K562 (cell line): Measurements from ENCODE around the gene MYH9. TPM values are rescaled to one million over a fixed set of nuclear protein-coding genes. Genes with fewer than 3 reads are reported as not detected.

Experiments
- ATAC-seq: fragments of 200-7000 bp; cut with Tn5 transposase; 3 replicates; pipeline ENCODE4 v1.9.1; 2020; ENCODE audit warnings: moderate library complexity
- BruUV-seq: library from RNA; stranded (reverse); fragments of 400-500 nt; replicated peaks from 2 replicates; lab custom pipeline; 2021; lab: Mats Ljungman, UMichigan
- CTCF ChIA-PET: fragments of 300-600 bp; formaldehyde crosslinking; extraction: SDS; loops from one replicate; lab custom pipeline; 2021; ENCODE audit warnings: low intra/inter-chr PET ratio; lab: Yijun Ruan, JAX
- POLR2A ChIA-PET: fragments of 300-600, 350-650 bp; sonication (Branson Sonifier 250); formaldehyde crosslinking; extraction: SDS; loops from one replicate; lab custom pipeline; 2021; ENCODE audit warnings: antibody characterized with exemption, inconsistent platforms; lab: Yijun Ruan, JAX
- DNase-seq, 4 experiments: peaks; one replicate each; pipeline versions ENCODE4 v3.0.0 to v3.0.0-alpha.2; 2011 to 2018; ENCODE audit warnings: low spot score in 3 of 4, mixed read lengths in 3 of 4; ENCODE audit errors: extremely low read depth in 1 of 4
- FAIRE-seq: peaks from 2 replicates; lab custom pipeline; 2011; peaks lifted over from hg19 to GRCh38; lab: Jason Lieb, UNC
- H2AFZ ChIP-seq: 2 replicates; pipeline ENCODE4 v1.6.0; 2011; ENCODE audit warnings: low read depth, low read length, control low read depth, inconsistent platforms
- H3K27ac ChIP-seq: fragments of 200-600 bp; 3 replicates; pipeline ENCODE4 v1.8.0; 2011; ENCODE audit warnings: low read depth, mild to moderate bottlenecking, control low read depth, inconsistent platforms, low read length, moderate library complexity, mixed read lengths; ENCODE audit errors: extremely low read depth
- H3K27me3 ChIP-seq, 2 experiments: fragments of 300-600 bp in 1 of 2; 2 replicates in 1 of 2; 3 replicates in 1 of 2; pipeline versions ENCODE4 v1.6.0 to v1.8.0; 2011; ENCODE audit warnings: inconsistent platforms in 2 of 2, low read length in 2 of 2, mild to moderate bottlenecking in 1 of 2, mixed read lengths in 1 of 2, moderate library complexity in 1 of 2; ENCODE audit not compliant: control insufficient read depth in 2 of 2, insufficient read depth in 2 of 2
- H3K36me3 ChIP-seq: fragments of 300-600 bp; 3 replicates; pipeline ENCODE4 v1.8.0; 2011; ENCODE audit warnings: mild to moderate bottlenecking, low read length, inconsistent platforms; ENCODE audit not compliant: control insufficient read depth, insufficient read depth
- H3K4me1 ChIP-seq, 2 experiments: fragments of 200-600 bp in 1 of 2; replicated peaks in 1 of 2; 2 replicates in 1 of 2; 3 replicates in 1 of 2; pipeline versions ENCODE4 v1.5.1 to v1.8.0; 2011; ENCODE audit warnings: inconsistent platforms in 2 of 2, low read length in 2 of 2, mild to moderate bottlenecking in 1 of 2, mixed read lengths in 1 of 2, moderate library complexity in 1 of 2; ENCODE audit not compliant: control insufficient read depth in 2 of 2, insufficient read depth in 2 of 2
- H3K4me2 ChIP-seq: 2 replicates; pipeline ENCODE4 v1.6.1; 2011; ENCODE audit warnings: low read length, control low read depth, inconsistent platforms, mixed read lengths; ENCODE audit not compliant: insufficient read depth
- H3K4me3 ChIP-seq: fragments of 200-600 bp; sonication (generic), shearing (Covaris generic); 2 replicates; pipeline ENCODE4 v1.5.1; 2016; ENCODE audit warnings: control low read depth, inconsistent platforms
- H3K79me2 ChIP-seq: fragments of 200-600 bp; 3 replicates; pipeline ENCODE4 v1.8.0; 2011; ENCODE audit warnings: low read length, inconsistent platforms; ENCODE audit not compliant: control insufficient read depth, insufficient read depth
- H3K9ac ChIP-seq, 2 experiments: 2 replicates each; pipeline versions ENCODE4 v1.6.0 to v1.6.1; 2011; ENCODE audit warnings: low read depth in 2 of 2, low read length in 2 of 2, control low read depth in 1 of 2, inconsistent platforms in 1 of 2, mild to moderate bottlenecking in 1 of 2, mixed read lengths in 1 of 2; ENCODE audit not compliant: insufficient read depth in 1 of 2
- H3K9me1 ChIP-seq: one replicate; pipeline ENCODE4 v1.6.0; 2011; ENCODE audit warnings: inconsistent platforms, mild to moderate bottlenecking, low read length, moderate library complexity; ENCODE audit not compliant: control insufficient read depth, insufficient read depth
- H3K9me3 ChIP-seq: replicated peaks from 2 replicates; pipeline ENCODE4 v1.5.1; 2011; ENCODE audit warnings: low read depth, low read length, inconsistent platforms; ENCODE audit not compliant: control insufficient read depth, insufficient read depth
- H4K20me1 ChIP-seq: replicated peaks from 2 replicates; pipeline ENCODE4 v1.6.1; 2011; ENCODE audit warnings: low read length, inconsistent platforms, mixed read lengths; ENCODE audit not compliant: control insufficient read depth, insufficient read depth
- CGGBP1 ChIP-seq: fragments of 250-450 bp; sonication (Bioruptor Pico); IDR thresholded peaks from 2 replicates; pipeline ENCODE4 v1.9.0; 2021; ENCODE audit warnings: mild to moderate bottlenecking
- DACH1 ChIP-seq: fragments of 450-650 bp; IDR thresholded peaks from 2 replicates; pipeline ENCODE4 v1.6.1; 2018; ENCODE audit not compliant: partially characterized antibody
- E2F3 ChIP-seq: fragments of 250-450 bp; sonication (Bioruptor Pico); IDR thresholded peaks from 2 replicates; pipeline ENCODE4 v1.4.0; 2020; ENCODE audit warnings: mild to moderate bottlenecking
- EGR1 ChIP-seq: fragments of 450-650 bp; conservative IDR thresholded peaks from 2 replicates; pipeline ENCODE4 v1.6.1; 2017; ENCODE audit warnings: mild to moderate bottlenecking
- ZNF3 ChIP-seq: fragments of 250-450 bp; sonication (Bioruptor Pico); IDR thresholded peaks from 2 replicates; pipeline ENCODE4 v1.5.0; 2021; ENCODE audit warnings: mild to moderate bottlenecking, moderate library complexity
- ZNF780A ChIP-seq: fragments of 250-450 bp; sonication (Bioruptor Pico); IDR thresholded peaks from 2 replicates; pipeline ENCODE4 v1.5.0; 2021; ENCODE audit warnings: mild to moderate bottlenecking
- WGBS: fragments of 100-300 bp; shearing (Covaris generic); methylation state at CpG from one replicate; pipeline ENCODE4 v1.1.6; 2016; ENCODE audit warnings: low coverage, mixed read lengths; ENCODE audit not compliant: insufficient coverage; ENCODE audit errors: missing lambda C conversion rate; 5-methylcytosine and 5-hydroxymethylcytosine counted together
- in situ Hi-C: fragments of 300-500 bp; cut with MboI; formaldehyde crosslinking; loops from 4 replicates; pipeline ENCODE4 v1.15.0; 2018; ENCODE audit warnings: inconsistent platforms, mixed read lengths
- intact Hi-C: fragments of 100-400 bp; cut with micrococcal nuclease; formaldehyde crosslinking; loops from 2 replicates; pipeline ENCODE4 v1.14.2; 2022
- polyA plus RNA-seq, 8 experiments: library from polyadenylated mRNA; depleted of rRNA in 4 of 8; stranded (reverse) in 5 of 8; unstranded in 3 of 8; fragments of >200 nt; fragmentation: Nextera tagmentation in 2 of 8; fragmentation: Illumina TruSeq in 1 of 8; extraction: Ambion mirVana in 2 of 8; extraction: Trizol in 1 of 8; gene quantifications; 2 replicates each; pipeline versions ENCODE4 v1.2.1 to v1.2.3, GENCODE V29; 2011 to 2014; ENCODE audit warnings: inconsistent platforms in 1 of 8, missing spikeins in 1 of 8
- total RNA-seq, 7 experiments: library from RNA; depleted of rRNA in 6 of 7; stranded (reverse); fragments of >200 nt in 6 of 7; fragmentation: Illumina TruSeq in 2 of 7; extraction: Trizol in 2 of 7; gene quantifications; 2 replicates each; pipeline versions ENCODE4 v1.2.1 to v1.2.3, GENCODE V29; 2011 to 2021; ENCODE audit warnings: low replicate concordance in 1 of 7

The MYH9 gene
- total and polyA plus RNA-seq, 9 of the 15 experiments (the other 6 are each of a cell fraction or from before 2014, with no cell fraction given) = 0.71 to 111 (median 24.6) TPM

DNA sequence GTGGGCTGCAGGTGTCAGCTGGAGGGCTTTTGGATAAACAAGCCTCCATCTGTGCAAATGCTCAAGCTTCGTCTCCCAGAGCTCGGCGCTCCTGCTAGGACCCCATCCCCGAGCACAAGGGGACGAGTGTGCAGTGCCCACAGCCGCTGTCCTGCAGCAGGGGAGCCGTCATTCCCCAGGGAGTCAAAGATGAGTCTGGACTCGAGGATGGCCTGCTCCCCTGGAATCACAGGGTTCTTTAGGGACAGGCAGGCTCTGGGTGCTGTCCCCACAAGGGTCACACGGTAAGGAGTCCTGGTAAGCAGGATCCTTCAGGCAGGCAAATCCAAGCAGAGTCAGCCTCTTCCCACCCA is 84.7 kb downstream of the MYH9 start:
- Histone ChIP-seq H3K27me3 (no peaks in the 10 kb centered on the region), H3K4me1 (no peaks in the 10 kb centered on the region), H3K27ac (no peak overlapping the region), H3K4me3 (no peak overlapping the region), H4K20me1 (no peaks in the 10 kb centered on the region; the same call in 1 of the 2 replicates), H3K9me3 (no peaks in the 10 kb centered on the region), H3K79me2 (no peaks in the 10 kb centered on the region), H3K9ac (no peak overlapping the region), H3K4me2 (no peak overlapping the region), H2AFZ (no peak overlapping the region), H3K36me3 (peaks cover 88% of the 10 kb centered on the region; the same call in 2 of the 3 replicates)
- DNase-seq (no peak), ATAC-seq (no peak), FAIRE-seq (no peak)
- CTCF ChIA-PET = no interaction called here
- BruUV-seq = no TSS peak
- POLR2A ChIA-PET = no interaction called here
- no peak for TF ChIP-seq CGGBP1 (CRISPR knock-in tag)
- no peak for TF ChIP-seq E2F3 (CRISPR knock-in tag)
- no peak for TF ChIP-seq DACH1
- TF ChIP-seq ZNF3 (CRISPR knock-in tag) = no peak
- TF ChIP-seq ZNF780A (CRISPR knock-in tag) = no peak
- no peak for TF ChIP-seq EGR1
- TF ChIP-seq, all 486 proteins: peak for 0
- in situ Hi-C loops = no loop called here
- H3K9me1 ChIP-seq = no peaks in the 10 kb centered on the region
- intact Hi-C loops = loop anchor here (5.0 kb wide), 1 partner anchor 169 kb away; no protein-coding TSS in a partner anchor
- WGBS = 93% methylated on average over 6 of the region's 9 CpGs
